Measurements from ENCODE around the gene DYNLT4.
"Not testable (repeated sequence)": the region's sequence is repeated elsewhere in the genome, so short reads cannot be mapped to it uniquely, and the experiment has no call there.

Gene DYNLT4

GRCh38 chr1:44828841-44829440 is 21.8 kb upstream of the DYNLT4 start:
- no peak for DNase-seq (ENCODE audit: low read depth in 2 of 2)

GRCh38 chr1:44828003-44828651 is 21.0 kb upstream of the DYNLT4 start:
- DNase-seq (ENCODE audit: low read depth in 2 of 2), result no peak

- no peak for DNase-seq (ENCODE audit: low read depth in 2 of 2)
These were observed 20.2 kb upstream of the DYNLT4 start for GRCh38 chr1:44827197-44828002.

- DNase-seq (ENCODE audit: low read depth in 2 of 2), result no peak
These were observed 19.4 kb upstream of the DYNLT4 start for GRCh38 chr1:44826375-44827196.

GRCh38 chr1:44824392-44824791 is 17.2 kb upstream of the DYNLT4 start:
- DNase-seq (ENCODE audit: low read depth in 2 of 2), result not testable (repeated sequence)

- DNase-seq (ENCODE audit: low read depth in 2 of 2), result no peak
These were observed 15.9 kb upstream of the DYNLT4 start for GRCh38 chr1:44822981-44823451.

- no peak for DNase-seq (ENCODE audit: low read depth in 2 of 2)
These were observed 15.1 kb upstream of the DYNLT4 start for GRCh38 chr1:44822131-44822701.

- DNase-seq (ENCODE audit: low read depth in 2 of 2), result no peak
These were observed 14.1 kb upstream of the DYNLT4 start for GRCh38 chr1:44821240-44821715.

- no peak for DNase-seq (ENCODE audit: low read depth in 2 of 2)
These were observed 13.4 kb upstream of the DYNLT4 start for GRCh38 chr1:44820328-44821239.

- peak; percentile 89 to 92 for DNase-seq (ENCODE audit: low read depth in 2 of 2)
These were observed 12.6 kb upstream of the DYNLT4 start for GRCh38 chr1:44819608-44820327.

- no peak for DNase-seq (ENCODE audit: low read depth in 2 of 2)
These were observed 12.1 kb upstream of the DYNLT4 start for GRCh38 chr1:44819196-44819607.

GRCh38 chr1:44817771-44818495 is 10.8 kb upstream of the DYNLT4 start:
- DNase-seq (ENCODE audit: low read depth in 2 of 2), result no peak

- no peak for DNase-seq (ENCODE audit: low read depth in 2 of 2)
These were observed 10.2 kb upstream of the DYNLT4 start for GRCh38 chr1:44817307-44817706.

GRCh38 chr1:44815926-44816325 is 8.8 kb upstream of the DYNLT4 start:
- DNase-seq (ENCODE audit: low read depth in 2 of 2), result not testable (repeated sequence)

GRCh38 chr1:44812822-44813543 is 5.8 kb upstream of the DYNLT4 start:
- no peak for DNase-seq (ENCODE audit: low read depth in 2 of 2)

- no peak for DNase-seq (ENCODE audit: low read depth in 2 of 2)
These were observed 4.1 kb upstream of the DYNLT4 start for GRCh38 chr1:44811234-44811633.

GRCh38 chr1:44810762-44811105 is 3.6 kb upstream of the DYNLT4 start:
- DNase-seq (ENCODE audit: low read depth in 2 of 2), result not testable (repeated sequence)

- DNase-seq (ENCODE audit: low read depth in 2 of 2), result no peak
These were observed 3.1 kb upstream of the DYNLT4 start for GRCh38 chr1:44810101-44810761.

Data from fibroblast of skin of left biceps (primary cell).